Thoracic aorta (tissue), 2 donors: Measurements from ENCODE around the gene TOR1B. TPM values are rescaled to one million over a fixed set of nuclear protein-coding genes. Genes with fewer than 3 reads are reported as not detected.

Experiments used
- ATAC-seq: fragments of 150-250 bp; one replicate; pipeline ENCODE4 v1.8.0; 2017; ENCODE audit warnings: low read depth; ENCODE audit not compliant: insufficient number of reproducible peaks, low FRiP score
- DNase-seq: peaks from one replicate; pipeline ENCODE4 v3.0.0-alpha.2; 2020; ENCODE audit warnings: low spot score
- H3K27ac ChIP-seq, 2 donors: fragments of 200-600 bp; sonication (generic); 1 replicate in 1 of 2; 2 replicates in 1 of 2; pipeline ENCODE4 v1.5.1; 2016; ENCODE audit warnings: mild to moderate bottlenecking in 2 of 2, moderate library complexity in 2 of 2
- H3K27me3 ChIP-seq: fragments of 200-600 bp; sonication (generic); replicated peaks from 2 replicates; pipeline ENCODE4 v1.6.0; 2016; ENCODE audit warnings: mild to moderate bottlenecking; ENCODE audit not compliant: insufficient read depth
- H3K36me3 ChIP-seq: fragments of 200-600 bp; sonication (generic); one replicate; pipeline ENCODE4 v1.5.1; 2016
- H3K4me1 ChIP-seq, 2 donors: fragments of 200-600 bp; sonication (generic); 1 replicate in 1 of 2; 2 replicates in 1 of 2; pipeline versions ENCODE4 v1.5.1 to v1.6.0; 2016; ENCODE audit warnings: low read depth in 2 of 2, mild to moderate bottlenecking in 1 of 2; ENCODE audit not compliant: control insufficient read depth in 1 of 2
- H3K4me3 ChIP-seq: fragments of 200-600 bp; sonication (generic); 2 replicates; pipeline ENCODE4 v1.5.1; 2016; ENCODE audit warnings: mild to moderate bottlenecking
- H3K9me3 ChIP-seq: fragments of 200-600 bp; sonication (generic); 2 replicates; pipeline ENCODE4 v1.5.1; 2016
- total RNA-seq, 2 donors: library from RNA; depleted of rRNA; stranded (reverse); fragments of >200 nt; gene quantifications; one replicate each; pipeline versions ENCODE4 v1.1.0 to v1.2.3, GENCODE V29; 2016
- TF ChIP-seq, protein P1 (sequence below): fragments of 200-600 bp; sonication (generic); IDR thresholded peaks from one replicate; pipeline ENCODE4 v1.5.1; 2019; ENCODE audit warnings: antibody characterized with exemption

TOR1B gene
- total RNA-seq, 2 donors from 2014 or later: 28.4 to 33.4 TPM

DNA sequence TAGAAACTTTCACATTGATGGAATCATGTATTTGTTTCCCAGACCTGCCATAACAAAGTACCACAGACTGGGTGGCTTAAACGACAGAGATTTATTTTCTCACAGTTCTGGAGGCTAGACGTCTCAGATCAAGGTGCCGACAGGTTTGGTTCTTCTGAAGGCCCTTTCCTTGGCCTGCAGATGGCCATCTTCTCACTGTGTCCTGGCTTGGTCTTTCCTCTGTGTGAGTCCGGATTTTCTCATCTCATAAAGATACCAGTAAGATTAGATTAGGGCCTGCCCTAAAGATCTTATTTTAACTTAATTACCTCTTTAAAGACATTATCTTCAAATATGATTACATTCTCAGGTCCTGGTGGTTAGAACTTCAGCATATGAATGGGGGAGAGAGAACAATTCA is 38.1 kb downstream of the TOR1B start:
- TF ChIP-seq, protein P1, sequence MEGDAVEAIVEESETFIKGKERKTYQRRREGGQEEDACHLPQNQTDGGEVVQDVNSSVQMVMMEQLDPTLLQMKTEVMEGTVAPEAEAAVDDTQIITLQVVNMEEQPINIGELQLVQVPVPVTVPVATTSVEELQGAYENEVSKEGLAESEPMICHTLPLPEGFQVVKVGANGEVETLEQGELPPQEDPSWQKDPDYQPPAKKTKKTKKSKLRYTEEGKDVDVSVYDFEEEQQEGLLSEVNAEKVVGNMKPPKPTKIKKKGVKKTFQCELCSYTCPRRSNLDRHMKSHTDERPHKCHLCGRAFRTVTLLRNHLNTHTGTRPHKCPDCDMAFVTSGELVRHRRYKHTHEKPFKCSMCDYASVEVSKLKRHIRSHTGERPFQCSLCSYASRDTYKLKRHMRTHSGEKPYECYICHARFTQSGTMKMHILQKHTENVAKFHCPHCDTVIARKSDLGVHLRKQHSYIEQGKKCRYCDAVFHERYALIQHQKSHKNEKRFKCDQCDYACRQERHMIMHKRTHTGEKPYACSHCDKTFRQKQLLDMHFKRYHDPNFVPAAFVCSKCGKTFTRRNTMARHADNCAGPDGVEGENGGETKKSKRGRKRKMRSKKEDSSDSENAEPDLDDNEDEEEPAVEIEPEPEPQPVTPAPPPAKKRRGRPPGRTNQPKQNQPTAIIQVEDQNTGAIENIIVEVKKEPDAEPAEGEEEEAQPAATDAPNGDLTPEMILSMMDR: no peak
- no peak for ATAC-seq
- DNase-seq: no peak
- Histone ChIP-seq H3K36me3 (no peaks in the 10 kb centered on the region), H3K4me1 (peaks cover 25 to 41% of the 10 kb centered on the region in 2 donors), H3K9me3 (no peaks in the 10 kb centered on the region), H3K27me3 (no peaks in the 10 kb centered on the region), H3K27ac (no peak overlapping the region), H3K4me3 (no peak overlapping the region)

GRCh38 chr9:129845373-129845772 is 42.4 kb downstream of the TOR1B start:
- Histone ChIP-seq H3K27me3 (no peaks in the 10 kb centered on the region), H3K4me3 (no peak overlapping the region), H3K9me3 (no peaks in the 10 kb centered on the region), H3K27ac (no peak overlapping the region), H3K36me3 (no peaks in the 10 kb centered on the region), H3K4me1 (peaks cover 21 to 26% of the 10 kb centered on the region in 2 donors)
- TF ChIP-seq, protein P1: no peak
- DNase-seq: no peak
- ATAC-seq: no peak

DNA sequence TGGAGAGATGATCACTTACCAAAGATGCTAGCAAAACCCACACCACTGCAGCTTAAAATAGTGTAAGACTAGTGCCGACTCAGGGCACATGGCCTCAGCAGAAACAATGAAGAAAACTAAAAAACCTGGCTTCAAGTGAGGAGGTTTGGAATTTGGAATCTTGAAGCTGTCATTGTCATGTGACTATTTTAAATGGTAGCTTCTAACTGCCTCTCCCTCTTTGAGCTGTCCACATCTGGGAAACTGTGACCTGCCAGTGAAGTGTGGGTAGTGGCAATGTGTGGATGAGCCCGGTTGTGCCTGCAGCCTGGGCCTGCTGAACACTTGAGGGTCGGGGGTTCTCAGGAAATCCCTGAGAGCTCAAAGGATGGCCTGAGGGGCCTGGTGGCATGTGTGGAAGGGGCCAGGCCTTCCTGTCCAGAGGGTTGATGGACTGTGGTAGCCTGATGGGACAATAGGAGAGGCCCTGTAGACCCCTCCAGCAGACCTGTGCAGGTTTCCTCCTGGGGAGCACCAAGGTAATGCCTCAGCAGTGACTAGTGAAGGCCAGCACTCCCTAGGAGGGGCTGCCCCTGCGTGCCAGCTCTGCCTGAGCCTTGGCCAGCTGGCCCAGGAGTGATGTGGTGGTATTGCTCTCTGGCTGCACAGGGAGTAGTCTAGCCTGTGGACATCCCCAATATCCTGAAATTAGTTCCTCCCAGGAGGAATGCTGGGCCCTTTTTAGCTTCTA is 45.9 kb downstream of the TOR1B start:
- ATAC-seq (no peak), DNase-seq (no peak)
- H3K36me3 ChIP-seq: peaks cover 14% of the 10 kb centered on the region
- no peaks in the 10 kb centered on the region for H3K27me3 ChIP-seq
- H3K4me3 ChIP-seq: no peak overlapping the region
- peaks cover 27 to 47% of the 10 kb centered on the region in 2 donors for H3K4me1 ChIP-seq
- TF ChIP-seq, protein P1: no peak
- no peaks in the 10 kb centered on the region for H3K9me3 ChIP-seq
- H3K27ac ChIP-seq: peak overlapping the region; percentile 90 to 93

DNA sequence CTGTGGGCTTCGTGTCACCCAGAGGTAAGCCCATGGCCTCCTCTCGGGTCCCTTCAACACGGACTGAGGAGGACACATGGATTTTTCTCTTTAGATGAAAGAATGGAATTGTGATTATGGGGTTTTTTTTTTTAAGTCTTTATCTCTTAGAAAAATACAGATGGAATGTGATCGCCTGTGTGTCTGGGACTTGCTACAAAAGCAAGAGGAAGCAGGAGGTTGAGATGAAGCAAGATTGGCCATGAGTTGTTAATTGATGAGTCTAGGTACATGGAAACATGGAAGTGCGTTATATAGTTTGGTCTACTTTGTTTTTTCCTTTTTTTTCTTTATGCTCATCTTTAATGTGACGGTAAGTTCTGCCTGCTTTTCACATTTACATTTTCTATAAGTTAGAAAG is 46.9 kb downstream of the TOR1B start:
- H3K4me3 ChIP-seq: no peak overlapping the region
- ATAC-seq (no peak), DNase-seq (no peak)
- peaks cover 27 to 54% of the 10 kb centered on the region in 2 donors for H3K4me1 ChIP-seq
- H3K27me3 ChIP-seq: no peaks in the 10 kb centered on the region
- H3K9me3 ChIP-seq: no peaks in the 10 kb centered on the region
- peak overlapping the region; percentile 90 to 93 for H3K27ac ChIP-seq
- peaks cover 14% of the 10 kb centered on the region for H3K36me3 ChIP-seq
- TF ChIP-seq, protein P1: no peak

DNA sequence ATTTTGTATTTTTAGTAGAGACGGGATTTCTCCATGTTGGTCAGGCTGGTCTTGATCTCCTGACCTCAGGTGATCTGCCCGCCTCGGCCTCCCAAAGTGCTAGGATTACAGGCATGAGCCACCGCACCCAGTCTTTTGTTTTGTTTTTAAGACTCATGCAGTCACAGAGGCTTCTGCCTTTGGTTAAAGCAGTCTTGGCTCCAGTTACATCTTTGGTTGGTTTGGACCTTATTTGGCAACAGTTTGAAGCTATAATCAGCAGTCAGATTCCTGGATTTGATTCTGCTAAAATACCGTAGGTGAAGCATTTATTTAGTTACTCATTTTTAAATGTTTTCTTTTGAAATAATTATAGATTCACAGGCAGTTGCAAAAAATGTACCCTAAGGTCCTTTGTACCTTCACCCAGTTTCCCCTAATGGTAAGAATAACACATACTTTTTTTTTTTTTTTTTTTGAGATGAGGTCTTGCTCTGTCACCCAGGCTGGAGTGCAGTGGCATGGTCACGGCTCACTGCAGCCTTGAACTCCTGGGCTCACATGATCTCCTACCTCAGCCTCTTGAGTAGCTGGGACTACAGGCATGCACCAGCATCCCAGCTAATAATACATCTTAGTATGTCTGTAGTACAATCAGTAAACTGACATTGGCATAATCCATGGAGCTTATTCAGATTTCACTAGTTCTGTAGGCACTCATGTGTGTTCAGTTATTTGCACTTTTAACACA is 48.0 kb downstream of the TOR1B start:
- Histone ChIP-seq H3K4me3 (no peak overlapping the region), H3K27me3 (no peaks in the 10 kb centered on the region), H3K9me3 (no peaks in the 10 kb centered on the region), H3K4me1 (peaks cover 32 to 62% of the 10 kb centered on the region in 2 donors), H3K36me3 (peaks cover 14% of the 10 kb centered on the region), H3K27ac (peak overlapping the region; percentile 90 to 93)
- ATAC-seq: peak; percentile 77
- TF ChIP-seq, protein P1: no peak
- DNase-seq: no peak
